ENCODE data around the gene MAPRE3. TPM values are rescaled to one million over a fixed set of nuclear protein-coding genes. Genes with fewer than 3 reads are reported as not detected.
A peak's percentile ranks its signal among the peaks of the same experiment; 100 is the strongest.

MAPRE3 gene
- total RNA-seq, 2 experiments from 2014 or later = 1.6 to 1.7 TPM

DNA sequence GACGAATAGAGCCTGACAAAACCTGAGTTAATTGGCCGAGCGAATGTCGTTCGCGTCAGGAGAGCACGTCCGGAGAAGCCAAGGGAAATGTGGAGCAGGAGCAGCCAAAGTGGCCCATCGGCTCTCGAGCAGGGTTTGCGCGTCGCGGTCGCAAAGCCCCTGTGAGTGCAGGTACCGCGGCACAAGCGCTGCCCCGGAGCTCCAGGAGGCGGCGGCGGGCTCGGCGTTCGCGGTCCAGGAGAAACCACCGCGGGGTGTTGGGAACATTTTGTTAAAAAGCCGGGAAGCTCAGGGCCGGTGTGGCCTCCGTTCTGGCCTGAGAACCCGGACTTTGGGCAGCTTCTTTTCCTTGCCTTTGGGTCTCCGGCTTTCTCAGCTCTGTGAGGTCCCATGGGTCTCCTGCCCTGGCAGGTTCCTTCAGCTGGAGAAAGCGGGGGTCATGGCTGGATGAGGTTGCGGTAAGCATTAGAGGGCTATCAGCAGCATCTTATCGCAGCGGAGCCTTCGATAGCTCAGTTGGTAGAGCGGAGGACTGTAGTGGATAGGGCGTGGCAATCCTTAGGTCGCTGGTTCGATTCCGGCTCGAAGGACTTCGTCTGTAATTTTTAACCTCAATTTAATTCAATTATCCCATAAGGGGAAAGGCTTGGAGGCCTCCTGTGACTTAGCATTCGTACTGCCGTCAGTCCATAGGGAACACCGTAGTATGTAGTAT, 80.0 kb downstream of the MAPRE3 start:
- Mint-ChIP-seq H3K9me3 (no peaks in the 10 kb centered on the region), H3K27me3 (peaks cover 6% of the 10 kb centered on the region), H3K36me3 (ENCODE audit: low read depth) (peaks cover 8% of the 10 kb centered on the region), H3K4me1 (ENCODE audit: low read depth) (peaks cover 20% of the 10 kb centered on the region), H3K4me3 (peak overlapping the region; percentile 90), H3K27ac (peak overlapping the region; percentile 99)
- DNase-seq = peak; percentile 96
- TF ChIP-seq, protein P1, sequence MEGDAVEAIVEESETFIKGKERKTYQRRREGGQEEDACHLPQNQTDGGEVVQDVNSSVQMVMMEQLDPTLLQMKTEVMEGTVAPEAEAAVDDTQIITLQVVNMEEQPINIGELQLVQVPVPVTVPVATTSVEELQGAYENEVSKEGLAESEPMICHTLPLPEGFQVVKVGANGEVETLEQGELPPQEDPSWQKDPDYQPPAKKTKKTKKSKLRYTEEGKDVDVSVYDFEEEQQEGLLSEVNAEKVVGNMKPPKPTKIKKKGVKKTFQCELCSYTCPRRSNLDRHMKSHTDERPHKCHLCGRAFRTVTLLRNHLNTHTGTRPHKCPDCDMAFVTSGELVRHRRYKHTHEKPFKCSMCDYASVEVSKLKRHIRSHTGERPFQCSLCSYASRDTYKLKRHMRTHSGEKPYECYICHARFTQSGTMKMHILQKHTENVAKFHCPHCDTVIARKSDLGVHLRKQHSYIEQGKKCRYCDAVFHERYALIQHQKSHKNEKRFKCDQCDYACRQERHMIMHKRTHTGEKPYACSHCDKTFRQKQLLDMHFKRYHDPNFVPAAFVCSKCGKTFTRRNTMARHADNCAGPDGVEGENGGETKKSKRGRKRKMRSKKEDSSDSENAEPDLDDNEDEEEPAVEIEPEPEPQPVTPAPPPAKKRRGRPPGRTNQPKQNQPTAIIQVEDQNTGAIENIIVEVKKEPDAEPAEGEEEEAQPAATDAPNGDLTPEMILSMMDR (IDR thresholded peaks at IDR 0.05) = peak; percentile 51
- intact Hi-C loops (cut with micrococcal nuclease) = no loop called here
- ATAC-seq = peak; percentile 73
- ChIA-PET CTCF (interaction anchor here (0.9 to 4.3 kb wide), 13 partner anchors 11 to 141 kb away, joined by 3 to 32 read pairs (median 6); partner anchors contain the start of genes KHK and OST4), POLR2A (interaction anchor here (0.8 to 3.6 kb wide), 20 partner anchors 10 to 293 kb away, joined by 3 to 26 read pairs (median 4); partner anchors contain the start of genes EMILIN1, OST4 and TMEM214)

DNA sequence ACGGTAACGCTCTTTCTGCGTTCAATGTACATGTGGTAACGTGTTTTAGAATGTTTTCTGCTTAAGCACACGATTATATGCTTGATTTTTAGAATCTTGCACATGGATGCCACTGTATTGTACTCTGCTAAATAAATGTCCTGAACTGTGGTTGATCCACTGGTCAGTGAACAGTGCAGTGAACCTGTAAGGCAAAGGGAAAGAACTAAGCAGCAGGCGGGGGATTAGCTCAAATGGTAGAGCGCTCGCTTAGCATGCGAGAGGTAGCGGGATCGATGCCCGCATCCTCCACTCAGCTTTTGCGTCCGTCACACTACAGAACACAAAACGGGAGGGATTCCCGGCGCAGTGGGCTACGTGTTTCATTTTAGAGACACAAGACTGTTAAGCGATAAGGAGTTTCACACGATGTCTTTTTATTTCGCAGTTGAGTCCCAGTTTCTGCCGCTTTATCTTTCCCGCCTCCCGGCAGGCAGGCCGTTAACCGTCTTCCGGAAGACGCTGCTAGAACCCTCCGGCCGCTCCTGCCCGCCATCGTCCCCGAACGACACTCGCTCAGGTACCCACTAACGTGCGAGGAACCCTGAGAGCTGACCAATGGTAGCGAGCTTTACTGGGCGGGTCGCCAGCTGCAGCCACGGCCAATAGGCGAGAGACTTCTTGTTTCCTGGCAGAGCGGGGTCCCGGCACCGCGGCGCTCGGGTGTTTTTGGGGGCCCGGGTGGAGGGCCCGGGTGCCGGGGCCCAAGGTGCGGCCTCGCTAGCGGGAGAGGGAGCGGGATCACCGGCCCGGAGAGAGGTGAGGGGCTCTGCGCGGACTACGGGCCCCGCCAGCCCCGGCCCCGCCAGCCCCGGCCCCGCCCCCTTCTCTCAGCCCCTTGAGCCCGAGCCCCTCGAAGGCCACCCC, 80.8 kb downstream of the MAPRE3 start, which contains the start of gene AGBL5:
AGBL5 (plus strand) TSS at position 673 of the 906 bp plus-strand sequence. CDS start 1,291 bp downstream, outside the sequence.
- ATAC-seq (peak; percentile 72), DNase-seq (peak; percentile 97)
- Mint-ChIP-seq H3K9me3 (no peaks in the 10 kb centered on the region), H3K27me3 (peaks cover 6% of the 10 kb centered on the region), H3K4me1 (ENCODE audit: low read depth) (peaks cover 20% of the 10 kb centered on the region), H3K27ac (peak within 1 kb of the TSS; percentile 99), H3K36me3 (ENCODE audit: low read depth) (peaks cover 8% of the 10 kb centered on the region), H3K4me3 (peak within 1 kb of the TSS; percentile 90)
- TF ChIP-seq, protein P1 (IDR thresholded peaks at IDR 0.05) = no peak
- ChIA-PET POLR2A (interaction anchor here (0.6 to 3.6 kb wide), 19 partner anchors 11 to 303 kb away, joined by 3 to 26 read pairs (median 4); partner anchors contain the start of genes EMILIN1 and TMEM214), CTCF (interaction anchor here (0.9 to 4.3 kb wide), 14 partner anchors 10 to 140 kb away, joined by 3 to 32 read pairs (median 6); partner anchors contain the start of genes KHK and OST4)
- intact Hi-C loops (cut with micrococcal nuclease) = no loop called here

DNA sequence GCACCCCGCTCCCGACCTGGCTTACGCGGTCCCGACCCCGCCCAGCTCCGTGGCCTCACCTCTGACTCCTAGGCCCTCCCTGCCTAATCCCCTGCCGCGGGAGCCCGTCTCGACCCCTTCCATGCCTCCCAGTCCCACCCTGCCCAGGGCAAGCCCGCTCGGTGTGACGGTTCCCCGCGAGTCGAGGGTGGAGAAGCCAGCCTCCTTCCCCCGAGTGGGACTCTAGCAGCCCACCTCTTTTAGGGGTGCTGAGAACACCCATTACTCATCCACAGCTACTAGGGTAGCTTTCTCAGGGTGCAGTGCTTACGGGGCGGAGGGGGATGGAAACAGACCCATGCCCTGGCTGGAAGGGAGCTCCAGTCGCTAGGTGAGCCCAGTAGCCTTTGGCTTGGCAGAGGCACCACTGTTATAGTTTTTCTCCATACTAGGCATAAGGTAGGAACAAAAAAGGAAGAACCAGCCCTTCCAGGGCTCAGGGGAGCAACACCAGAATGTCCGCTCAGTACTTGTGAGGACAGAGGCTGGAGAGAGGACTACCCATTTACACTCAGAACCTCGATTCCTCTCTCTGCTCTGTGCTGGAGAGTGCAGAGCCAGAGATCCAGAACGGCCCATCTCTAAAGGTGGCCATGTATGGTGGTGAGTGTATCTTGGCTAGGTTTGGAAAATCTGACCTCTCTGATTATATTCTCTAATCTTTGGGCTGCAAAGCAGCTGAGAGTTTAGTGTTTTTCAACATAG, 81.6 kb downstream of the MAPRE3 start:
- H3K36me3 Mint-ChIP-seq (ENCODE audit: low read depth) = peaks cover 9% of the 10 kb centered on the region
- DNase-seq (peak; percentile 18), ATAC-seq (no peak)
- TF ChIP-seq, protein P1 (IDR thresholded peaks at IDR 0.05) = no peak
- CTCF ChIA-PET = interaction anchor here (0.9 to 4.3 kb wide), 10 partner anchors 9 to 206 kb away, joined by 3 to 32 read pairs (median 6); partner anchors contain the start of genes KHK and OST4
- POLR2A ChIA-PET = interaction anchor here (1.3 to 3.6 kb wide), 9 partner anchors 10 to 138 kb away, joined by 3 to 26 read pairs (median 8); partner anchors contain the start of genes OST4 and TMEM214
- no peaks in the 10 kb centered on the region for H3K9me3 Mint-ChIP-seq
- H3K4me1 Mint-ChIP-seq (ENCODE audit: low read depth) = peaks cover 20% of the 10 kb centered on the region
- H3K27me3 Mint-ChIP-seq = peaks cover 6% of the 10 kb centered on the region
- peak overlapping the region; percentile 70 for H3K27ac Mint-ChIP-seq
- peak overlapping the region; percentile 90 for H3K4me3 Mint-ChIP-seq
- intact Hi-C loops (cut with micrococcal nuclease) = no loop called here

DNA sequence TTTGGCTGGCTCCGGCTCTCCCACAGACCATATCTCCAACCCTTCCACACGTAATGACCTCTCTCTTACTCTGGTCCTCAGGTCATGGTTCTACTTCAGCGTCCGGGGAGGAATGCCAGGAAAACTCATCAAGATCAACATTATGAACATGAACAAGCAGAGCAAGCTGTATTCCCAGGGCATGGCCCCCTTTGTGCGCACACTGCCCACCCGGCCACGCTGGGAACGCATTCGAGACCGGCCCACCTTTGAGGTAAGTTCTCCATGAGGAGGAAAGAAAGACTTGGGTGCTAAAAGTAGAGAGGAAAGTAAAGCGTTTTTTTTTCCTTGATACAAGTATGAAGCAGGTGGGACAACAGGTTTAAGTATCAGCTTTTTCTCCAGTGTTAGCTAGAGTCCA, 82.9 kb downstream of the MAPRE3 start:
- ChIA-PET CTCF (interaction anchor here (1.9 to 4.3 kb wide), 3 partner anchors 10 to 207 kb away, joined by 4 to 32 read pairs (median 5); partner anchors contain the start of gene OST4), POLR2A (interaction anchor here (1.1 to 2.3 kb wide), 7 partner anchors 9 to 32 kb away, joined by 3 to 8 read pairs (median 4); partner anchors contain the start of gene OST4)
- no peaks in the 10 kb centered on the region for H3K9me3 Mint-ChIP-seq
- DNase-seq (no peak), ATAC-seq (no peak)
- TF ChIP-seq, protein P1 (IDR thresholded peaks at IDR 0.05) = no peak
- H3K27ac Mint-ChIP-seq = no peak overlapping the region
- H3K27me3 Mint-ChIP-seq = peaks cover 6% of the 10 kb centered on the region
- peaks cover 16% of the 10 kb centered on the region for H3K4me1 Mint-ChIP-seq (ENCODE audit: low read depth)
- no peak overlapping the region for H3K4me3 Mint-ChIP-seq
- peaks cover 11% of the 10 kb centered on the region for H3K36me3 Mint-ChIP-seq (ENCODE audit: low read depth)
- intact Hi-C loops (cut with micrococcal nuclease) = no loop called here

Data from activated CD8-positive, alpha-beta T cell treated with anti-CD3 and anti-CD28 coated beads for 36 hours (primary cell).